Activated naive CD8-positive, alpha-beta T cell treated with anti-CD3 and anti-CD28 coated beads, Interleukin-2, amount 50 U/mL, for 24 hours (primary cell): Measurements from ENCODE around the gene PFDN6.
"Not testable (repeated sequence)": the region's sequence is repeated elsewhere in the genome, so short reads cannot be mapped to it uniquely, and the experiment has no call there.

Source experiments
- ATAC-seq: fragments of 150-1000 bp; cut with Tn5 transposase; one replicate; pipeline ENCODE4 v1.10.0; 2021
- DNase-seq: peaks from one replicate; pipeline ENCODE4 v3.0.0; 2021
- H3K27ac Mint-ChIP-seq: one replicate; pipeline ENCODE4 v1.8.0; 2021; ENCODE audit warnings: mild to moderate bottlenecking, mixed read lengths
- H3K27me3 Mint-ChIP-seq: one replicate; pipeline ENCODE4 v1.8.0; 2021; ENCODE audit warnings: mixed read lengths
- H3K36me3 Mint-ChIP-seq: one replicate; pipeline ENCODE4 v1.8.0; 2021; ENCODE audit warnings: low read depth, mixed read lengths
- H3K4me1 Mint-ChIP-seq: one replicate; pipeline ENCODE4 v1.8.0; 2021; ENCODE audit warnings: mixed read lengths
- H3K4me3 Mint-ChIP-seq: one replicate; pipeline ENCODE4 v1.8.0; 2021; ENCODE audit warnings: mild to moderate bottlenecking, moderate library complexity, mixed read lengths
- H3K9me3 Mint-ChIP-seq: one replicate; pipeline ENCODE4 v1.8.0; 2021; ENCODE audit warnings: mixed read lengths

Gene PFDN6

DNA sequence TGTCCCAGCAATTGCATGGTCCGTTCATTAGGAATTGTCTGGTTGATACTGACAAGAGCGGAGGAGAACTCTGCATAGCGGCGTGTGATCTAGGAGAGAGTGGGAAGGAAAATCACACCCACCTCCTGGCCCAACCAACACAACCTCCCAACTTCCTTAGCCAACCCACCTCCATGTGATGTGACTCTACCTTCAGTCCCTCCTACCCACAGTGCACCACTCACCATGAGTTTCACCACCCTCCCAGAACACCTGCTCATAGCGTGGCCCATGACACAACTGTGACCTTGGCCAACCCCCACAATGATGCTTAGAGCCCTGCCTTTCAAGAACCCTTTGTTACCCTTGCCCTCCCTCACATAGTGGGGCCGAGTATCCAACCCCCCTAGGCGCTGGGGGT is 25.4 kb upstream of the PFDN6 start:
- peaks cover 58% of the 10 kb centered on the region for H3K36me3 Mint-ChIP-seq
- no peaks in the 10 kb centered on the region for H3K9me3 Mint-ChIP-seq
- no peak overlapping the region for H3K4me3 Mint-ChIP-seq
- H3K27ac Mint-ChIP-seq: no peak overlapping the region
- peak; percentile 26 for ATAC-seq
- DNase-seq: no peak
- no peaks in the 10 kb centered on the region for H3K4me1 Mint-ChIP-seq
- no peaks in the 10 kb centered on the region for H3K27me3 Mint-ChIP-seq

DNA sequence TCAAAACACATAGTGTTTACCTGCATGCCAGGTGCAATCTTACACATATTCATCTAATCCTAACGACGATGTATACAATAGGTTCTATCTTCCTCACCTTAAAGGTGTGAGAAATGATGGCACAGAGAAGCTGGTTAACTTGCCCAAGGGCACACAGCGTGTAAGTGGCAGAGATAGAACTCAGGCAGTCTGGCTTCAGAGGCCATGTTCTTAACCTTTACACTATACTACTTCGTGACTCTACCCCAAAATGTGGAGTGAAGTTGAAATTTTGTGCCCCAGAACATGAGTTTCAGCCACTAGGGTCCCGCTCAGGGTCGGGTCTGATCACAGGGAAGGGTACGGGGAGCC is 18.3 kb upstream of the PFDN6 start:
- no peak for ATAC-seq
- Mint-ChIP-seq H3K4me1 (peaks cover 54% of the 10 kb centered on the region), H3K27me3 (no peaks in the 10 kb centered on the region), H3K36me3 (peaks cover 68% of the 10 kb centered on the region), H3K9me3 (no peaks in the 10 kb centered on the region), H3K4me3 (peak overlapping the region; percentile 99), H3K27ac (peak overlapping the region; percentile 100)
- no peak for DNase-seq

DNA sequence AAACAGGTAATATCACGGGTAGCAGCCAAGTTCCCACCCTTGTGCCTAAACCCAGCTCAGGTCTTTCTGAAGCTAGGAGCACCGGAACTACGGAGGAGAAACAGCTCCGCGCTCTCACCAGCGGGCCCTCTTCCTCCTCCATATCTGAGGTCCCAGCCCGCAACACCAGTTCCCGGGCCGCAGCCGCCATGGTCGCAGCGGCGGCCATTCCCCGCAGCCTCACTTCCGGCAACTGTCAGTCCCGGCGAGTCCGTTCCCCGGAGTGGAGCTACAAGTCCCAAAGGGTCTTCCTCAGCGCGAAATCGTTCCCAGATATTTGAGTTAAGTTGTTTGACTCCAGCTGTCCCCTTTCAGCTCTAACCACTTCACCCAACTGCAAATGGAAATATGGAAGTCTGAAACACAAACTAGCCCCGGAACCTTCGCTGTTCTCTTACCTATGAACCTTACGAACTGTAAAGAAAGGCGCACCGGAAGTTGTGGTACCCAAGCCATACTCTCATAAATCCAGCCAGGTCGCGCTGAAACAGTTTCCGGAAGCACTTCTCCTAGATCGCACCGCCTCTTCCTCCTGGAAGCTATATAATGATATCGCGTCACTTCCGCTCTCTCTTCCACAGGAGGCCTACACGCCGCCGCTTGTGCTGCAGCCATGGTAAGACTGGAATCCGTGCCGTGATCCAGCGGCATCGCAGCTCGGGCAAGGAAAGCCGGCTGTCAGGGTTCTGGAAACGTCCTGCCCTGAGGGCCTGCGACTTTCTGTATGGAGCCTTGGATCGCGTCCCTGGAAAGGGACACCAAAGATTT is 17.7 kb upstream of the PFDN6 start, which contains the start of the genes RPS18 and VPS52:
RPS18 (plus strand) TSS at position 608 of the 807 bp plus-strand sequence; CDS start at position 653, 45 bp downstream.
VPS52 (minus strand) TSS at position 409 of the 807 bp plus-strand sequence; CDS start at position 208, 201 bp downstream.
- Mint-ChIP-seq H3K27me3 (no peaks in the 10 kb centered on the region), H3K27ac (peak within 1 kb of the TSS; percentile 100), H3K4me1 (peaks cover 60% of the 10 kb centered on the region), H3K9me3 (no peaks in the 10 kb centered on the region), H3K4me3 (peak within 1 kb of the TSS; percentile 99), H3K36me3 (peaks cover 68% of the 10 kb centered on the region)
- peak; percentile 88 for DNase-seq
- peak; percentile 83 for ATAC-seq

GRCh38 chr6:33272275-33273128 is 16.9 kb upstream of the PFDN6 start:
- peak; percentile 1 for ATAC-seq
- DNase-seq: no peak
- Mint-ChIP-seq H3K36me3 (peaks cover 62% of the 10 kb centered on the region), H3K4me3 (peak overlapping the region; percentile 99), H3K4me1 (peaks cover 63% of the 10 kb centered on the region), H3K9me3 (no peaks in the 10 kb centered on the region), H3K27me3 (no peaks in the 10 kb centered on the region), H3K27ac (peak overlapping the region; percentile 100)

DNA sequence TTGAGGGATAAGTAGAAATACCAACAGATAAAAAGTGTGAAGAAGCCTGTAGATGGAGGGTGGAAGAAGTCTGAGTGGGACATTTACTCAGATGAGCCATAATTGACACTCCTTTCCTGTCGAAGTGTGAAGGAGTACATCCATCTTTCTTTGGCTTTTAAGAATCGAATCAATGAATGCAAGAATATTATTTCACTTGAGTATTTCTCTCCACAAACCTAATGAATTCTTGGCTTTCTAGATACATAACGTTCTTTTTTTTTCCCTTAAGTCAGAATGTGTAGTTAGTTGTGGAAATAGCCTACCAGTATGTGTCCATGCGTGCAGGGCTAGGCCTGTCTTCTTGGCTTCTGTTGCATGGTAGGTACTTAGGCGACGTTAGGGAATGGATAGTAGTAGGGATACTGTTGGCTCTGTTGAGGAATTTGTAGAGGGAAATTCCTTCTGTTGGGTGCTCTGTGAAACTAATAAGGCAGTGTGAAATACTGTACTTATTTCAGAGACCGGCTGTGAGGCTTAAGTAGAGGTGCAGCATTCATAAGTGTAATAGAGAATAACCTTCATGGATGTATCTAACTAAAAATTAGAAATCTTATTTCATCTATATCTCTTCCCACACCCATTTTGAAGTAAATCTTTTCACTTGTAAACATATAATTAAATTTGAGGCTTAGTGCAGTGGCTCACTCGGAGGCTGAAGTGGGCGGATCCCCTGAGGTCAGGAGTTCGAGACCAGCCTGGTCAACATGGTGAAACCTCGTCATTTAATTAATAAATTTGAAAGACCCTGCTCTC is 16.1 kb upstream of the PFDN6 start:
- Mint-ChIP-seq H3K27ac (peak overlapping the region; percentile 100), H3K4me3 (peak overlapping the region; percentile 99), H3K9me3 (no peaks in the 10 kb centered on the region), H3K4me1 (peaks cover 68% of the 10 kb centered on the region), H3K36me3 (peaks cover 58% of the 10 kb centered on the region), H3K27me3 (no peaks in the 10 kb centered on the region)
- ATAC-seq (no peak), DNase-seq (no peak)

- Mint-ChIP-seq H3K9me3 (no peaks in the 10 kb centered on the region), H3K36me3 (peaks cover 58% of the 10 kb centered on the region), H3K27me3 (no peaks in the 10 kb centered on the region), H3K27ac (peak overlapping the region; percentile 100), H3K4me1 (peaks cover 75% of the 10 kb centered on the region), H3K4me3 (peak overlapping the region; percentile 99)
- DNase-seq: no peak
- ATAC-seq: no peak
Observed at GRCh38 chr6:33273924-33274902, 15.2 kb upstream of the PFDN6 start.

DNA sequence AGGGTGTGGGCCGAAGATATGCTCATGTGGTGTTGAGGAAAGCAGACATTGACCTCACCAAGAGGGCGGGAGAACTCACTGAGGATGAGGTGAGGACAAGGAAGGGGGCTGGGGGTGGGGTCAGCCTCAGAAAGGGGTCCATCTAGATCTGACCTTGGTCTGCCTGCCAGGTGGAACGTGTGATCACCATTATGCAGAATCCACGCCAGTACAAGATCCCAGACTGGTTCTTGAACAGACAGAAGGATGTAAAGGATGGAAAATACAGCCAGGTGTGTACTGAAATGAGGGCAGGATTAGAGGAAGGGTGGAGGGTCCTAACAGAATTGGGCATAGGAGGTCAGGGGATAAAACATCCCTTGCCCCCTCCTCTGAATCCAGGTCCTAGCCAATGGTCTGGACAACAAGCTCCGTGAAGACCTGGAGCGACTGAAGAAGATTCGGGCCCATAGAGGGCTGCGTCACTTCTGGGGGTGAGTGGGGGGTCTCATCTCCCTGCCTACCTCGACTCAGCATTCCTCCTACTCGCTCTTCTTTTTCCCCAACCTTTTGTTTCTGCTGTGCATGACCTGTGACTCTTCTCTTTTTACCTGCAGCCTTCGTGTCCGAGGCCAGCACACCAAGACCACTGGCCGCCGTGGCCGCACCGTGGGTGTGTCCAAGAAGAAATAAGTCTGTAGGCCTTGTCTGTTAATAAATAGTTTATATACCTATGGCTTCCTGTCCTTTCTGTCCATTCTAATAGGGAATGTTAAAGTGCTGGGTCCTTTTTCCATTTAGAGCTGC is 13.4 kb upstream of the PFDN6 start:
- not testable (repeated sequence) for H3K9me3 Mint-ChIP-seq, DNase-seq, H3K27me3 Mint-ChIP-seq, ATAC-seq
- H3K4me3 Mint-ChIP-seq: peak overlapping the region; percentile 99
- peak overlapping the region; percentile 100 for H3K27ac Mint-ChIP-seq
- peaks cover 61% of the 10 kb centered on the region for H3K4me1 Mint-ChIP-seq
- peaks cover 54% of the 10 kb centered on the region for H3K36me3 Mint-ChIP-seq

GRCh38 chr6:33276581-33276863 is 12.9 kb upstream of the PFDN6 start:
- H3K4me3 Mint-ChIP-seq: peak overlapping the region; percentile 99
- DNase-seq: no peak
- H3K27me3 Mint-ChIP-seq: no peaks in the 10 kb centered on the region
- H3K4me1 Mint-ChIP-seq: peaks cover 59% of the 10 kb centered on the region
- H3K27ac Mint-ChIP-seq: peak overlapping the region; percentile 100
- no peaks in the 10 kb centered on the region for H3K9me3 Mint-ChIP-seq
- peak; percentile 0 for ATAC-seq
- peaks cover 54% of the 10 kb centered on the region for H3K36me3 Mint-ChIP-seq

DNA sequence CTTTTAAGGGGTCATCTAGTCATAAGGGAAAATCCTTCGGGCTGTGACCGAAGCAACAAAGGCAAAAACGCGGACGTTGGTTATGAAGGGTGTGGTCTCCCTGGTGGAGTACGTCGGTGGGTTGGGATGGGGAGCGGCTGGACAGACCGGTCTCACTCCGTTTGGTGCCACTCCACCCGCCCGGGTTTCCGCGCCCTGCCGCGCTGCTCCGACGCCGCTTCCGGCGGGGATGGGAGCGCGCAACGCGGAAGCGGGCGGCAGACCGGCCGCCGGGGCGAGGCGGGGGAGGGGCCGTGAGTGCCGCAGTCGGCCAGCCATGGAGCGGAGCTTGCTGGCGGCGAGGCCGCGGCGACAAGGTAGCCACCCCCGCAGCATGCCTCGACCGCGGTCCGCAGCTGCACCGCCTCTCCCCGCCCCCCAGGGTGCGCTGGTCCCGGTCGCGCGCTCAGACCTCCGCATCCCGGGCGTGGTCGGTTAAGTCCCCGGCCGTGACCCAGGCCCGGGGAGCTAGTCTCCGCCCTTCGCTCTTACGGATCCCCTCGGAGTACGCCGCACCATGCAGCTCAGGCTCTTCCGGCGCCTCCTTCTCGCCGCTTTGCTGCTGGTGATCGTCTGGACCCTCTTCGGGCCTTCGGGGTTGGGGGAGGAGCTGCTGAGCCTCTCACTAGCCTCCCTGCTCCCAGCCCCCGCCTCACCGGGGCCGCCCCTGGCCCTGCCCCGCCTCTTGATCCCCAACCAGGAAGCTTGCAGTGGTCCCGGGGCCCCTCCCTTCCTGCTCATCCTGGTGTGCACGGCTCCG is 12.3 kb upstream of the PFDN6 start, which contains the start of gene B3GALT4:
B3GALT4 (plus strand) TSS at position 260 of the 799 bp plus-strand sequence; CDS start at position 557, 297 bp downstream.
- H3K27ac Mint-ChIP-seq: peak within 1 kb of the TSS; percentile 100
- H3K4me3 Mint-ChIP-seq: peak within 1 kb of the TSS; percentile 99
- H3K9me3 Mint-ChIP-seq: no peaks in the 10 kb centered on the region
- DNase-seq: peak; percentile 87
- peaks cover 51% of the 10 kb centered on the region for H3K36me3 Mint-ChIP-seq
- ATAC-seq: peak; percentile 76
- no peaks in the 10 kb centered on the region for H3K27me3 Mint-ChIP-seq
- H3K4me1 Mint-ChIP-seq: peaks cover 54% of the 10 kb centered on the region

DNA sequence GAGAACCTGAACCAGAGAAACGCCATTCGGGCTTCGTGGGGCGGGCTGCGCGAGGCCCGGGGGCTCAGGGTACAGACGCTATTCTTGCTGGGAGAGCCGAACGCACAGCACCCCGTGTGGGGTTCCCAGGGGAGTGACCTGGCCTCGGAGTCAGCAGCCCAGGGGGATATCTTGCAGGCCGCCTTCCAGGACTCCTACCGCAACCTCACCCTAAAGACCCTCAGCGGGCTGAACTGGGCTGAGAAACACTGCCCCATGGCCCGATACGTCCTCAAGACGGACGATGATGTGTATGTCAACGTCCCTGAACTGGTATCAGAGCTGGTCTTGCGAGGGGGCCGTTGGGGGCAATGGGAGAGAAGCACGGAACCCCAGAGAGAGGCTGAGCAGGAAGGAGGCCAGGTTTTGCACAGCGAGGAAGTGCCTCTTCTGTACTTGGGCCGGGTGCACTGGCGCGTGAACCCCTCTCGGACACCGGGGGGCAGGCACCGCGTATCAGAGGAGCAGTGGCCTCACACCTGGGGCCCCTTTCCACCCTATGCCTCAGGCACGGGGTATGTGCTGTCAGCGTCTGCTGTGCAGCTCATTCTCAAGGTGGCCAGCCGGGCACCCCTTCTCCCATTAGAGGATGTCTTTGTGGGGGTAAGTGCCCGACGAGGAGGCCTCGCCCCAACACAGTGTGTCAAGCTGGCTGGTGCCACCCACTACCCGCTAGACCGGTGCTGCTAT is 11.6 kb upstream of the PFDN6 start:
- DNase-seq: peak; percentile 50
- Mint-ChIP-seq H3K27ac (peak overlapping the region; percentile 90), H3K9me3 (no peaks in the 10 kb centered on the region), H3K4me3 (peak overlapping the region; percentile 80), H3K36me3 (peaks cover 49% of the 10 kb centered on the region), H3K27me3 (no peaks in the 10 kb centered on the region), H3K4me1 (peaks cover 49% of the 10 kb centered on the region)
- peak; percentile 6 for ATAC-seq

DNA sequence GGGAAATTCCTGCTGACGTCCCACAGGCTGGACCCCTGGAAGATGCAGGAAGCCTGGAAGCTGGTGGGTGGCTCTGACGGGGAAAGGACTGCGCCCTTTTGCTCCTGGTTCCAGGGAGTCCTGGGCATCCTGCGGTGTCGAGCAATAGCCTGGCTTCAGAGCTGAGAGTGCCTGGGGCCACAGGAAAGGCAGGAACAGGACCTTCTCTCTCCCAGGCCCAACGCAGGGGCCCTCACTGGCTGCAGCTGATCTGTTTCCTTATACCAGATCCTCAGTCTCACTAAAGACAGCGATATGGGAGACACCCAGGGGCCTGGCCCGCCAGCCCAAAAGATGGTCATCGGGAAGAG is 11.0 kb upstream of the PFDN6 start:
- peak overlapping the region; percentile 70 for H3K27ac Mint-ChIP-seq
- H3K4me1 Mint-ChIP-seq: peaks cover 44% of the 10 kb centered on the region
- DNase-seq (no peak), ATAC-seq (no peak)
- no peaks in the 10 kb centered on the region for H3K9me3 Mint-ChIP-seq
- H3K27me3 Mint-ChIP-seq: no peaks in the 10 kb centered on the region
- H3K36me3 Mint-ChIP-seq: peaks cover 46% of the 10 kb centered on the region
- H3K4me3 Mint-ChIP-seq: no peak overlapping the region

DNA sequence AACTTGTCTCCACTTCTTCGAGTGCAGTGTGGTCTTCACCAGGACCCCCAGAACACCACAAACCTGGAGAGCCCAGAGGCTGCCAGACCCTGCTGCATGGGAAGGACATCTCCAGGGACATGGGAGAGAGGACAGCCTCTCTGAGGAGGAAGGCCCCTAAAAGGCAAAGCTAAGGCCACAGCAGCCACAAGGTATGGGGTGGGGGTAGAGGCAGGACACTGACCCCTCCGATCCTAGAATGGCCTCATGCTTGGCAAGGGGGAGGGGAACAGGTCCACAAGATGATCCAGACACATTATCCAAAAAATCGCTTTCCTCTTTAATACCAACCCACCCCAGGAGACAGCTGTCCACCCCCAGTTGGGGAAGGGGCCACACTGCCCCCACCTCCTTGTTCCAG is 10.6 kb upstream of the PFDN6 start:
- Mint-ChIP-seq H3K4me3 (no peak overlapping the region), H3K36me3 (peaks cover 42% of the 10 kb centered on the region), H3K27ac (peak overlapping the region; percentile 70), H3K27me3 (no peaks in the 10 kb centered on the region), H3K9me3 (no peaks in the 10 kb centered on the region), H3K4me1 (peaks cover 41% of the 10 kb centered on the region)
- no peak for DNase-seq
- ATAC-seq: no peak
